A673 (cell line): ENCODE data around the gene RETREG3. TPM values are rescaled to one million over a fixed set of nuclear protein-coding genes. Genes with fewer than 3 reads are reported as not detected.
"Not testable (repeated sequence)": the region's sequence is repeated elsewhere in the genome, so short reads cannot be mapped to it uniquely, and the experiment has no call there.

Experiments
- BruUV-seq: library from RNA; stranded (reverse); fragments of 400-500 nt; replicated peaks from 2 replicates; lab custom pipeline; 2021; lab: Mats Ljungman, UMichigan
- CTCF ChIA-PET: fragments of 300-600 bp; sonication (Branson Sonifier 250); formaldehyde crosslinking; loops from one replicate; lab custom pipeline; 2022; ENCODE audit warnings: antibody characterized with exemption; lab: Charles Lee
- POLR2A ChIA-PET: fragments of 300-600 bp; sonication (Branson Sonifier 250); formaldehyde crosslinking; loops from one replicate; lab custom pipeline; 2022; ENCODE audit warnings: antibody characterized with exemption; ENCODE audit not compliant: low non-redundant PET; lab: Charles Lee
- DNase-seq: peaks from one replicate; pipeline ENCODE4 v3.0.0-alpha.2; 2015; ENCODE audit warnings: low spot score
- H3K27ac ChIP-seq: fragments of 200-600 bp; sonication (generic); 2 replicates; pipeline ENCODE4 v1.5.1; 2016; ENCODE audit warnings: mixed run types, low read depth, mild to moderate bottlenecking, mixed read lengths, antibody characterized with exemption, low read length; ENCODE audit not compliant: poor library complexity, severe bottlenecking
- H3K27me3 ChIP-seq: fragments of 200-600 bp; sonication (generic); replicated peaks from 2 replicates; pipeline ENCODE4 v1.6.1; 2017; ENCODE audit warnings: mixed run types, low read depth, mild to moderate bottlenecking, mixed read lengths, antibody characterized with exemption, low read length; ENCODE audit not compliant: insufficient read depth, poor library complexity
- H3K36me3 ChIP-seq: fragments of 200-600 bp; sonication (generic); 2 replicates; pipeline ENCODE4 v1.6.1; 2016; ENCODE audit warnings: mixed run types, mild to moderate bottlenecking, mixed read lengths, antibody characterized with exemption, low read length; ENCODE audit not compliant: insufficient read depth, poor library complexity, severe bottlenecking
- H3K4me1 ChIP-seq: fragments of 200-600 bp; sonication (generic); 2 replicates; pipeline ENCODE4 v1.6.1; 2017; ENCODE audit warnings: mixed run types, mild to moderate bottlenecking, mixed read lengths, antibody characterized with exemption, low read length; ENCODE audit not compliant: insufficient read depth, poor library complexity, severe bottlenecking
- H3K4me3 ChIP-seq: fragments of 200-600 bp; sonication (generic); 2 replicates; pipeline ENCODE4 v1.5.1; 2016; ENCODE audit warnings: low read depth, mixed run types, mild to moderate bottlenecking, mixed read lengths, low read length; ENCODE audit not compliant: poor library complexity, severe bottlenecking
- H3K9me3 ChIP-seq: fragments of 200-600 bp; sonication (generic); 2 replicates; pipeline ENCODE4 v1.6.1; 2016; ENCODE audit warnings: mixed run types, low read depth, mild to moderate bottlenecking, mixed read lengths, antibody characterized with exemption, low read length; ENCODE audit not compliant: poor library complexity, severe bottlenecking
- EZH2 ChIP-seq: fragments of 200-600 bp; sonication (generic); IDR thresholded peaks from 2 replicates; pipeline ENCODE4 v1.6.1; 2017; ENCODE audit warnings: borderline replicate concordance, low read depth, mild to moderate bottlenecking, mixed read lengths, antibody characterized with exemption, low read length; ENCODE audit not compliant: poor library complexity, severe bottlenecking
- intact Hi-C: fragments of 100-400 bp; cut with micrococcal nuclease; formaldehyde crosslinking; loops from one replicate; pipeline ENCODE4 v1.10.0; 2022; ENCODE audit not compliant: unreplicated experiment
- total RNA-seq: library from RNA; stranded (reverse); gene quantifications from 2 replicates; pipeline ENCODE4 v1.2.3, GENCODE V29; 2021
- TF ChIP-seq, protein P1 (sequence below): fragments of 300-800, 200-600 bp; sonication (generic); conservative IDR thresholded peaks from 2 replicates; pipeline ENCODE4 v1.5.1; 2017; ENCODE audit warnings: low read depth, mild to moderate bottlenecking, antibody characterized with exemption, low read length, moderate library complexity, mixed read lengths

The RETREG3 gene
- total RNA-seq, 1 experiment from 2014 or later = 23.2 TPM

DNA sequence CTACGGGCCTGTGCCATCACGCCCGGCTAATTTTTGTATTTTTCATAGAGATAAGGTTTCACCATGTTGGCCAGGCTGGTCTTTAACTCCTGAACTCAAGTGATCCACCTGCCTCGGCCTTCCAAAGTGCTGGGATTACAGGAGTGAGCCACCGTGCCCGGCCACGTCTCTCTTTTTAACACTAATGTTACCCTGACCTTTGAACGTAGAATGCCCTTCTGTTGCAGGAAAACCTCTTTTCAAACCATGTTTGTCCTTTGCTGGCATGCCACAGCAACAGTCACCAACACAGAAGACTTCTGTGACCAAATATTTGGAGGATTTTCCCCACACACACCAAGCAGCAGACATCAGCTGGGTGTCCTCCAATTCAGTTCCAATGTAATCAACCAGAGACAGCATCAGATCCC, 64.3 kb downstream of the RETREG3 start:
- Histone ChIP-seq H3K4me1 (no peaks in the 10 kb centered on the region), H3K36me3 (no peaks in the 10 kb centered on the region), H3K4me3 (no peak overlapping the region), H3K27me3 (no peaks in the 10 kb centered on the region), H3K9me3 (no peaks in the 10 kb centered on the region), H3K27ac (no peak overlapping the region)
- POLR2A ChIA-PET = no interaction called here
- intact Hi-C loops = no loop called here
- DNase-seq = no peak
- TF ChIP-seq EZH2 = no peak
- TF ChIP-seq, protein P1, sequence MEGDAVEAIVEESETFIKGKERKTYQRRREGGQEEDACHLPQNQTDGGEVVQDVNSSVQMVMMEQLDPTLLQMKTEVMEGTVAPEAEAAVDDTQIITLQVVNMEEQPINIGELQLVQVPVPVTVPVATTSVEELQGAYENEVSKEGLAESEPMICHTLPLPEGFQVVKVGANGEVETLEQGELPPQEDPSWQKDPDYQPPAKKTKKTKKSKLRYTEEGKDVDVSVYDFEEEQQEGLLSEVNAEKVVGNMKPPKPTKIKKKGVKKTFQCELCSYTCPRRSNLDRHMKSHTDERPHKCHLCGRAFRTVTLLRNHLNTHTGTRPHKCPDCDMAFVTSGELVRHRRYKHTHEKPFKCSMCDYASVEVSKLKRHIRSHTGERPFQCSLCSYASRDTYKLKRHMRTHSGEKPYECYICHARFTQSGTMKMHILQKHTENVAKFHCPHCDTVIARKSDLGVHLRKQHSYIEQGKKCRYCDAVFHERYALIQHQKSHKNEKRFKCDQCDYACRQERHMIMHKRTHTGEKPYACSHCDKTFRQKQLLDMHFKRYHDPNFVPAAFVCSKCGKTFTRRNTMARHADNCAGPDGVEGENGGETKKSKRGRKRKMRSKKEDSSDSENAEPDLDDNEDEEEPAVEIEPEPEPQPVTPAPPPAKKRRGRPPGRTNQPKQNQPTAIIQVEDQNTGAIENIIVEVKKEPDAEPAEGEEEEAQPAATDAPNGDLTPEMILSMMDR = no peak
- CTCF ChIA-PET = no interaction called here
- no TSS peak for BruUV-seq

DNA sequence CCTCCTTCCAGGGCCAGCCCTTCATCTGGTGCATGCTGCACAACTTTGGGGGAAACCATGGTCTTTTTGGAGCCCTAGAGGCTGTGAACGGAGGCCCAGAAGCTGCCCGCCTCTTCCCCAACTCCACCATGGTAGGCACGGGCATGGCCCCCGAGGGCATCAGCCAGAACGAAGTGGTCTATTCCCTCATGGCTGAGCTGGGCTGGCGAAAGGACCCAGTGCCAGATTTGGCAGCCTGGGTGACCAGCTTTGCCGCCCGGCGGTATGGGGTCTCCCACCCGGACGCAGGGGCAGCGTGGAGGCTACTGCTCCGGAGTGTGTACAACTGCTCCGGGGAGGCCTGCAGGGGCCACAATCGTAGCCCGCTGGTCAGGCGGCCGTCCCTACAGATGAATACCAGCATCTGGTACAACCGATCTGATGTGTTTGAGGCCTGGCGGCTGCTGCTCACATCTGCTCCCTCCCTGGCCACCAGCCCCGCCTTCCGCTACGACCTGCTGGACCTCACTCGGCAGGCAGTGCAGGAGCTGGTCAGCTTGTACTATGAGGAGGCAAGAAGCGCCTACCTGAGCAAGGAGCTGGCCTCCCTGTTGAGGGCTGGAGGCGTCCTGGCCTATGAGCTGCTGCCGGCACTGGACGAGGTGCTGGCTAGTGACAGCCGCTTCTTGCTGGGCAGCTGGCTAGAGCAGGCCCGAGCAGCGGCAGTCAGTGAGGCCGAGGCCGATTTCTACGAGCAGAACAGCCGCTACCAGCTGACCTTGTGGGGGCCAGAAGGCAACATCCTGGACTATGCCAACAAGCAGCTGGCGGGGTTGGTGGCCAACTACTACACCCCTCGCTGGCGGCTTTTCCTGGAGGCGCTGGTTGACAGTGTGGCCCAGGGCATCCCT, 65.7 kb downstream of the RETREG3 start:
- H3K36me3 ChIP-seq = no peaks in the 10 kb centered on the region
- DNase-seq = no peak
- ChIA-PET CTCF (no interaction called here), POLR2A (no interaction called here)
- no peaks in the 10 kb centered on the region for H3K4me1 ChIP-seq
- TF ChIP-seq, protein P1 = no peak
- TF ChIP-seq EZH2 = no peak
- BruUV-seq = no TSS peak
- H3K27me3 ChIP-seq = no peaks in the 10 kb centered on the region
- no peaks in the 10 kb centered on the region for H3K9me3 ChIP-seq
- no peak overlapping the region for H3K27ac ChIP-seq
- intact Hi-C loops = no loop called here
- H3K4me3 ChIP-seq = no peak overlapping the region

DNA sequence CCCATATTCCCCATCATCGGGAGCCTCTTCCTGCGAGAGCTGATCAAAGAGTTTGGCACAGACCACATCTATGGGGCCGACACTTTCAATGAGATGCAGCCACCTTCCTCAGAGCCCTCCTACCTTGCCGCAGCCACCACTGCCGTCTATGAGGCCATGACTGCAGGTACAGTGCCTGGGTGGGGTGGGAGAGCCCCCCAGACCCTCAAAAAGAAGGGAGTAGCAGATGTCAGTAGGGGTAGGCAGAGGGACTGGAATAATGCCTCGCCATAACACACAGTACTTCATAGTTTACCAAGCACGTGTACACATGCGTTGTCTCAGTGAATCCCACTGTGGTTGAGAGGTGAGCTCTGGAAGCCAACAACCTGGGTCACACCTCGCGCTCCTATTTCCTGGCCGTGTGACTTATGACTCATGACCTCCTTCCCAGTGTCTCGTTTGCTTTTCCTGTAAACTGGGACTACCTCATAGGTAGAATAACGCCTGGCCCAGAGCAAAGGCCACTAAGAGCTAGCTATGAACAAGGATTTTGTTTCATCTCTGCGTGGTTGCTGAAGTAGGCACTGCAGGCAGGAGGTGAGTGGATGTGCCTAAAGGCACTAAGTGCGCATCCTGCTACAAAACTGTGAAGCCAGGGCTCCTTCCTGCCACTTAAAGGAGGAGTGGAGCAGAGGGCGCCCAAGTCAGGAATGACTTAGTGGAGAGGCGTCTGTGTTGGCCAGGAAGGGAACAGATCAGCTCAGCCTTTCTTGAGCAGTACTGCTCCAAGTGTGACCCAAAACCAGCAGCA, 67.9 kb downstream of the RETREG3 start:
- intact Hi-C loops = no loop called here
- Histone ChIP-seq H3K27ac (no peak overlapping the region), H3K9me3 (no peaks in the 10 kb centered on the region), H3K4me3 (no peak overlapping the region), H3K4me1 (no peaks in the 10 kb centered on the region), H3K36me3 (no peaks in the 10 kb centered on the region), H3K27me3 (no peaks in the 10 kb centered on the region)
- ChIA-PET POLR2A (no interaction called here), CTCF (no interaction called here)
- DNase-seq = no peak
- no peak for TF ChIP-seq EZH2
- TF ChIP-seq, protein P1 = no peak
- no TSS peak for BruUV-seq

DNA sequence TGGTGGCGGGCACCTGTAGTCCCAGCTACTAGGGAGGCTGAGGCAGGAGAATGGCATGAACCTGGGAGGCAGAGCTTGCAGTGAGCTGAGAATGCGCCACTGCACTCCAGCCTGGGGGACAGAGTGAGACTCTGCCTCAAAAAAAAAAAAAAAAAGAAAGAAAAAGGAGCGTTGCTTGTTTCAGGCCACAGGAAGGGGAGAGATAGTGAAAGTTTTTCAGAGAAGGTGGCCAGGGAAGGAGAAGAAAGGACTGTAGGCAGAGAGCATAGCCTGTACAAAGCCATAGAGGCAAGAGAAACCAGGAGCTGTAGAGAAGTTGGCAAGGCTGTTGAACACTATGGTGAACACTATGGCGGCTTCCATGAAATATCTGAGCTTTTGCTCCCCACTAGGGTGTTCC, 68.6 kb downstream of the RETREG3 start:
- H3K36me3 ChIP-seq, intact Hi-C loops, H3K27me3 ChIP-seq, DNase-seq, CTCF ChIA-PET, H3K27ac ChIP-seq, BruUV-seq, H3K9me3 ChIP-seq, H3K4me1 ChIP-seq, H3K4me3 ChIP-seq: not testable (repeated sequence)
- POLR2A ChIA-PET = interaction anchor here (0.5 kb wide), 1 partner anchor 20 kb away, joined by 4 read pairs; no protein-coding TSS in a partner anchor
